ENCODE measurements around the gene KIF1A. TPM values are rescaled to one million over a fixed set of nuclear protein-coding genes. Genes with fewer than 3 reads are reported as not detected.
A peak's percentile ranks its signal among the peaks of the same experiment; 100 is the strongest.

Gene KIF1A
- total RNA-seq, 1 experiment from 2014 or later, result not detected

GRCh38 chr2:240819126-240819857, 727 bp downstream of the KIF1A start:
- no peak for DNase-seq (ENCODE audit: low spot score)

GRCh38 chr2:240818293-240819125, 1.5 kb downstream of the KIF1A start:
- no peak for DNase-seq (ENCODE audit: low spot score)

- DNase-seq (ENCODE audit: low spot score), result no peak
These were observed 2.3 kb downstream of the KIF1A start for GRCh38 chr2:240817496-240818292.

GRCh38 chr2:240816584-240817495, 3.2 kb downstream of the KIF1A start:
- DNase-seq (ENCODE audit: low spot score), result no peak

- DNase-seq (ENCODE audit: low spot score), result no peak
These were observed 4.0 kb downstream of the KIF1A start for GRCh38 chr2:240815761-240816583.

- no peak for DNase-seq (ENCODE audit: low spot score)
These were observed 4.9 kb downstream of the KIF1A start for GRCh38 chr2:240814946-240815760.

- no peak for DNase-seq (ENCODE audit: low spot score)
These were observed 5.7 kb downstream of the KIF1A start for GRCh38 chr2:240814280-240814679.

- DNase-seq (ENCODE audit: low spot score), result no peak
These were observed 6.6 kb downstream of the KIF1A start for GRCh38 chr2:240813231-240813921.

GRCh38 chr2:240812721-240813120, 7.3 kb downstream of the KIF1A start:
- DNase-seq (ENCODE audit: low spot score), result no peak

GRCh38 chr2:240812301-240812680, 7.7 kb downstream of the KIF1A start:
- no peak for DNase-seq (ENCODE audit: low spot score)

GRCh38 chr2:240811346-240812300, 8.4 kb downstream of the KIF1A start:
- DNase-seq (ENCODE audit: low spot score), result no peak

GRCh38 chr2:240810621-240811020, 9.4 kb downstream of the KIF1A start:
- no peak for DNase-seq (ENCODE audit: low spot score)

- peak; percentile 14 for DNase-seq (ENCODE audit: low spot score)
These were observed 9.8 kb downstream of the KIF1A start for GRCh38 chr2:240810199-240810598.

- no peak for DNase-seq (ENCODE audit: low spot score)
These were observed 10.7 kb downstream of the KIF1A start for GRCh38 chr2:240809276-240809675.

- no peak for DNase-seq (ENCODE audit: low spot score)
These were observed 13.6 kb downstream of the KIF1A start for GRCh38 chr2:240806459-240806858.

GRCh38 chr2:240806006-240806405, 14.0 kb downstream of the KIF1A start:
- DNase-seq (ENCODE audit: low spot score), result no peak

- DNase-seq (ENCODE audit: low spot score), result no peak
These were observed 16.8 kb downstream of the KIF1A start for GRCh38 chr2:240803191-240803590.

Data from HT-29 (cell line).